ENCODE measurements around the gene IL23R. TPM values are rescaled to one million over a fixed set of nuclear protein-coding genes. Genes with fewer than 3 reads are reported as not detected.
"Not testable (repeated sequence)": the region's sequence is repeated elsewhere in the genome, so short reads cannot be mapped to it uniquely, and the experiment has no call there.

The IL23R gene
- total and polyA plus RNA-seq, 12 donors = 0.03 to 9.5 (median 1.9) TPM

DNA sequence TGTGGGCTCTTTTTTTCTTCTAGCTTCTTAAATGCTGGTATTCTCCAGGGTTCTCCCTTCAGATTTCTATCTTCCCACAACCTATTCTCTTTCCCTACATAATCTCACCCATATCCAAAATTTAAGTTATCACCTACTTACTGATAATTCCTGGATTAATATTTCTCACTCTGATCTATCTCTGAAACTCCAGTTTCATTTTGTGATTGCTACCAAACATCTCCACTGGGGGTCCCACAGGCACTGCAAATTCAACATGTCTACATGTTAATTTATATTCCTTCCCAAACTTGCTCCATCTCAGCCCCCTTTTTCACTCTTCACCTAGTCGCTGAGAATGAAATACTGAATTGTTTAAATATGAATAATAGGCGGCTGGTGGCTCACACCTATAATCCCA is 21.6 kb upstream of the IL23R start:
- DNase-seq = no peak
- Histone ChIP-seq H3K27ac (no peak overlapping the region), H3K27me3 (no peaks in the 10 kb centered on the region), H3K4me3 (no peak overlapping the region), H3K36me3 (replicated peaks in 1 of 2) (no peaks in the 10 kb centered on the region), H3K4me1 (replicated peaks in 1 of 2) (peaks cover 4 to 11% of the 10 kb centered on the region in 2 donors), H3K9me3 (replicated peaks in 1 of 3) (no peaks in the 10 kb centered on the region)
- peak; percentile 9 to 27 (median 24) for TF ChIP-seq CTCF (IDR thresholded peaks at IDR 0.05)
- no peak for TF ChIP-seq POLR2A (IDR thresholded peaks at IDR 0.05)
- WGBS, 4 donors = 77 to 85% (median 81%) methylated on average over 2 of the region's 2 CpGs
- intact Hi-C loops (cut with DNase I) = loop anchor here (5.0 to 10.0 kb wide), 5 partner anchors 90 to 382 kb away; partner anchors contain the start of gene SLC35D1 (in 1 of the 2)

GRCh38 chr1:67146101-67146500 is 20.2 kb upstream of the IL23R start:
- H3K36me3 ChIP-seq (replicated peaks in 1 of 2) = no peaks in the 10 kb centered on the region
- 93 to 96% (median 94%) methylated on average over 3 of the region's 3 CpGs for WGBS, 4 donors
- H3K4me3 ChIP-seq = no peak overlapping the region
- H3K27ac ChIP-seq = no peak overlapping the region
- H3K27me3 ChIP-seq = no peaks in the 10 kb centered on the region
- H3K4me1 ChIP-seq (replicated peaks in 1 of 2) = peaks cover 4 to 11% of the 10 kb centered on the region in 2 donors
- intact Hi-C loops (cut with DNase I) = loop anchor here (5.0 to 10.0 kb wide), 5 partner anchors 91 to 384 kb away; partner anchors contain the start of gene SLC35D1 (in 1 of the 2)
- no peak for TF ChIP-seq CTCF (IDR thresholded peaks at IDR 0.05)
- TF ChIP-seq POLR2A (IDR thresholded peaks at IDR 0.05) = no peak
- H3K9me3 ChIP-seq (replicated peaks in 1 of 3) = no peaks in the 10 kb centered on the region
- DNase-seq = no peak

DNA sequence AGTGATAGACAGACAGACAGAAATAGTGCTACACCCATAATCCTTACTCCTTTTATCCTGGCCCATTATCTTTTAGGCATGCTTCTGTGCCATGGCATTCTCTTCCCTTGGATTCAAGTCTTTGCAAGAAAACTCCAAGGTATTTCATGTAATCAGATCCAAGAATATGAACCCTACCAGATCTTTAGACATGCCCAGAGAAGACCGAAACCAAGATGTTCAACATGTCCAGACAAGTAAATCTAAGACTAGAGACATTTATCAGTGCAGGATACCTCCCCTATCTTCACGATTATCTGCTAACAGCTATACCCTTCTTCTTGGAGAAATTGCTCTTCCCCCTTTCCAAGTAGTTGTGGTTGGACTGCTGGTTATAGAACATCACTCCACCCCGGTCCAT is 19.7 kb upstream of the IL23R start:
- WGBS, 4 donors = 86 to 97% (median 94%) methylated on average over 3 of the region's 3 CpGs
- no peaks in the 10 kb centered on the region for H3K36me3 ChIP-seq (replicated peaks in 1 of 2)
- H3K27me3 ChIP-seq = no peaks in the 10 kb centered on the region
- intact Hi-C loops (cut with DNase I) = loop anchor here (5.0 to 10.0 kb wide), 5 partner anchors 92 to 384 kb away; partner anchors contain the start of gene SLC35D1 (in 1 of the 2)
- H3K4me1 ChIP-seq (replicated peaks in 1 of 2) = peaks cover 4 to 11% of the 10 kb centered on the region in 2 donors
- no peak for TF ChIP-seq CTCF (IDR thresholded peaks at IDR 0.05)
- TF ChIP-seq POLR2A (IDR thresholded peaks at IDR 0.05) = no peak
- H3K4me3 ChIP-seq = no peak overlapping the region
- H3K9me3 ChIP-seq (replicated peaks in 1 of 3) = no peaks in the 10 kb centered on the region
- DNase-seq = no peak
- H3K27ac ChIP-seq = no peak overlapping the region

GRCh38 chr1:67147973-67148372 is 18.3 kb upstream of the IL23R start:
- intact Hi-C loops (cut with DNase I) = loop anchor here (5.0 to 10.0 kb wide), 5 partner anchors 93 to 386 kb away; partner anchors contain the start of gene SLC35D1 (in 1 of the 2)
- 86 to 94% (median 91%) methylated on average over 20 of the region's 20 CpGs for WGBS, 4 donors
- not testable (repeated sequence) for H3K4me1 ChIP-seq (replicated peaks in 1 of 2)

More at GRCh38 chr1:67147973-67148372, 18.3 kb upstream of the IL23R start:
- DNase-seq; H3K36me3 ChIP-seq (replicated peaks in 1 of 2); H3K4me3 ChIP-seq; H3K27me3 ChIP-seq; H3K27ac ChIP-seq; H3K9me3 ChIP-seq (replicated peaks in 1 of 3): not testable (repeated sequence)

Data from adrenal gland (tissue), 12 donors.